Hepatocyte (in vitro differentiated cells): Measurements from ENCODE around the gene SCML1. TPM values are rescaled to one million over a fixed set of nuclear protein-coding genes. Genes with fewer than 3 reads are reported as not detected.

Experiments
- DNase-seq: peaks from one replicate; pipeline ENCODE4 v3.0.0-alpha.2; 2016; ENCODE audit warnings: low spot score
- H2AFZ ChIP-seq: fragments of 200-600 bp; sonication (generic); 2 replicates; pipeline ENCODE4 v1.6.0; 2016; ENCODE audit warnings: antibody characterized with exemption, mild to moderate bottlenecking
- H3K27ac ChIP-seq: fragments of 200-600 bp; sonication (generic); 2 replicates; pipeline ENCODE4 v1.5.1; 2016; ENCODE audit warnings: mild to moderate bottlenecking
- H3K27me3 ChIP-seq: fragments of 200-600 bp; sonication (generic); 2 replicates; pipeline ENCODE4 v1.6.1; 2016
- H3K36me3 ChIP-seq: fragments of 200-600 bp; sonication (generic); replicated peaks from 2 replicates; pipeline ENCODE4 v1.5.1; 2016; ENCODE audit warnings: low read depth; ENCODE audit not compliant: insufficient read depth
- H3K4me1 ChIP-seq: fragments of 200-600 bp; sonication (generic); 2 replicates; pipeline ENCODE4 v1.5.1; 2016; ENCODE audit warnings: mild to moderate bottlenecking, moderate library complexity; ENCODE audit not compliant: insufficient read depth
- H3K4me2 ChIP-seq: fragments of 200-600 bp; sonication (generic); 2 replicates; pipeline ENCODE4 v1.6.0; 2016
- H3K4me3 ChIP-seq: fragments of 200-600 bp; sonication (generic); 2 replicates; pipeline ENCODE4 v1.5.1; 2016; ENCODE audit warnings: mild to moderate bottlenecking
- H3K79me2 ChIP-seq: fragments of 200-600 bp; sonication (generic); 2 replicates; pipeline ENCODE4 v1.6.0; 2017; ENCODE audit warnings: mild to moderate bottlenecking
- H3K9me2 ChIP-seq: fragments of 200-600 bp; sonication (generic); replicated peaks from 2 replicates; pipeline ENCODE4 v1.6.0; 2017; ENCODE audit warnings: mild to moderate bottlenecking; ENCODE audit not compliant: insufficient read depth
- H3K9me3 ChIP-seq: fragments of 200-600 bp; sonication (generic); 2 replicates; pipeline ENCODE4 v1.5.1; 2016; ENCODE audit warnings: low read depth, mild to moderate bottlenecking
- H4K20me1 ChIP-seq: fragments of 200-600 bp; sonication (generic); 2 replicates; pipeline ENCODE4 v1.6.0; 2016; ENCODE audit warnings: mild to moderate bottlenecking; ENCODE audit not compliant: insufficient read depth, poor library complexity, severe bottlenecking
- CTCF ChIP-seq: fragments of 200-600 bp; sonication (generic); IDR thresholded peaks from 2 replicates; pipeline ENCODE4 v1.5.1; 2016; ENCODE audit warnings: antibody characterized with exemption, mild to moderate bottlenecking; ENCODE audit not compliant: poor library complexity
- EZH2 ChIP-seq: fragments of 200-600 bp; sonication (generic); IDR thresholded peaks from 2 replicates; pipeline ENCODE4 v1.6.1; 2016; ENCODE audit warnings: antibody characterized with exemption, mild to moderate bottlenecking, borderline replicate concordance
- EZH2phosphoT487 ChIP-seq: fragments of 200-600 bp; sonication (generic); IDR thresholded peaks from one replicate; pipeline ENCODE4 v1.6.1; 2018; ENCODE audit warnings: antibody characterized with exemption, mild to moderate bottlenecking, low read depth, moderate library complexity; ENCODE audit not compliant: unreplicated experiment, severe bottlenecking
- WGBS: methylation state at CpG from one replicate; pipeline ENCODE4 v1.1.6; 2016; ENCODE audit warnings: low lambda C conversion rate; ENCODE audit errors: missing lambda C conversion rate; 5-methylcytosine and 5-hydroxymethylcytosine counted together
- polyA plus RNA-seq: library from polyadenylated mRNA; unstranded; fragments of >200 nt; fragmentation: Nextera tagmentation; extraction: Ambion mirVana; gene quantifications from 2 replicates; pipeline ENCODE4 v1.2.1, GENCODE V29; 2016
- total RNA-seq: library from RNA; depleted of rRNA; stranded (reverse); fragments of >200 nt; gene quantifications from 2 replicates; pipeline ENCODE4 v1.2.3, GENCODE V29; 2014

Gene SCML1
- total and polyA plus RNA-seq, 2 experiments from 2014 or later, result 17.0 to 23.7 TPM

DNA sequence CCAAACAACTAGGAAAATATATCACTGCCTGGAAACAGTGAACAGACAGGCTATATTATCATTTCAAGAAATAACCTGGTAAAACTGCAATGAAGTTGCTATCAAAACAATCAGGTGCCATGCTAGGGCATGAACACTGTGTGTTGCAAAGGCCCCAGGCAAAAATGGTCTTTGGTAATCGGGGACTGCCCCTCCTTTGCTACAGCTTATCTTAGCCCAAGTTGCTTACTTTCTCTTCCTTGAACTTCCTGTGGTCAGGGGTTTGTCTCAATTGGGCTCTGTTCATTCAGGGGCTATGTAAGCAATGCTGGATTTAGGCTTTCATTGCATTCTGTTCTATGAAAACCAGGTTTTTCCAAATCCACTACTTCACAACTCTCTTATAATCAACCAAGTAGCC lies 30.4 kb downstream of the SCML1 start:
- WGBS, result 27% methylated on average over 1 of the region's 1 CpG
- Histone ChIP-seq H3K4me3 (no peak overlapping the region), H4K20me1 (no peaks in the 10 kb centered on the region), H3K9me2 (no peaks in the 10 kb centered on the region), H3K79me2 (no peaks in the 10 kb centered on the region), H3K4me2 (no peak overlapping the region), H2AFZ (no peak overlapping the region), H3K4me1 (no peaks in the 10 kb centered on the region), H3K27ac (no peak overlapping the region), H3K27me3 (no peaks in the 10 kb centered on the region), H3K36me3 (no peaks in the 10 kb centered on the region), H3K9me3 (no peaks in the 10 kb centered on the region)
- DNase-seq, result no peak
- no peak for TF ChIP-seq EZH2
- TF ChIP-seq CTCF, result no peak
- TF ChIP-seq EZH2phosphoT487, result no peak

DNA sequence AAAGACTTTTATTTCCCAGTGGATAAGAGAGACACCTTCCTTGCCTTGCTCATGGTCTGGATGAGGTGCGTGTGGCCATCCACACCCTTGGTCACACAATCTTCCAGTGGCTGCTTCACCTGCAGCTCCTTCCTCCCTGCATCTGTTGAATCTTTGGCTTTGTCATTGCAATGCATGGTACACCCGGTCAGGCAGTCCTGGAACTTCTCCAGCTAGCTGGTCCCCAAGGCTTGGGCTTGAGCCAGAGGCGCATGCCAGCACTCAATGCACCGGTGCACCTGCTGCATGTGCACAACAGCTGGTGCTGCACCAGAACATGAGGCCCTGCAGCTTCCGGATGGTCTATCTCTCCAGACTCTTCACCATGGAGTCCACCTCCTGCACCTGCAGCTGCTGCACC lies 31.7 kb downstream of the SCML1 start:
- Histone ChIP-seq H2AFZ (no peak overlapping the region), H3K79me2 (no peaks in the 10 kb centered on the region), H4K20me1 (no peaks in the 10 kb centered on the region), H3K27me3 (no peaks in the 10 kb centered on the region), H3K4me3 (no peak overlapping the region), H3K9me2 (no peaks in the 10 kb centered on the region), H3K4me1 (no peaks in the 10 kb centered on the region), H3K27ac (no peak overlapping the region), H3K36me3 (no peaks in the 10 kb centered on the region), H3K4me2 (no peak overlapping the region), H3K9me3 (no peaks in the 10 kb centered on the region)
- TF ChIP-seq EZH2phosphoT487 (no peak), CTCF (no peak), EZH2 (no peak)
- DNase-seq, result no peak
- 78% methylated on average over 5 of the region's 5 CpGs for WGBS

DNA sequence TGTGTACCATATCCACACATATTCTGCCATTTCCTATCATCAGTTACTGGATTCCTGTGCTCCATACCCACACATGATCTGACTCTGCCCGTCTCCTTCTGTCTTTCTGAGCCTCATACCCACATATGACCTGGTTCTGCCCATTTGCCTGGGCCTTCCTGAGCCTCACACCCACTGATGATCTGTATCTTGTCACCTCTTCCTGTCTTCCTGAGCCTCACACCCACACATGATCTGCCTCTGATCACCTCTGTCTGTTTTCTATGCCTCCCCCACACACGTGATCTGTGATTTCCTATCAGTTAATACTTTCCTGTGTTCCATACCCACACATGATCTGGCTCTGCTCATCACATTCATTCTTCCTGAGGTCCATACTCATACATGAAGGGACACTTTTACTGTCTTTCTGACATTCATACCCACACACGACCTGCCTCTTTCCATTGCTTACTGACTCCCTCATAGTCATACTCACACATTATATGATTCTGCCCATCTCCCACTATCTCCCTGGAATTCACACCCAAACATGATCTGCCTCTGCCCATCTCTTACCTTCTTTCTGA lies 32.5 kb downstream of the SCML1 start:
- no peaks in the 10 kb centered on the region for H3K79me2 ChIP-seq
- H3K4me2 ChIP-seq, result no peak overlapping the region
- H3K36me3 ChIP-seq, result no peaks in the 10 kb centered on the region
- DNase-seq, result no peak
- no peaks in the 10 kb centered on the region for H3K4me1 ChIP-seq
- WGBS, result 65% methylated on average over 3 of the region's 3 CpGs
- no peak overlapping the region for H2AFZ ChIP-seq
- no peaks in the 10 kb centered on the region for H4K20me1 ChIP-seq
- no peaks in the 10 kb centered on the region for H3K27me3 ChIP-seq
- no peak overlapping the region for H3K4me3 ChIP-seq
- H3K27ac ChIP-seq, result no peak overlapping the region
- no peaks in the 10 kb centered on the region for H3K9me2 ChIP-seq
- H3K9me3 ChIP-seq, result no peaks in the 10 kb centered on the region
- TF ChIP-seq EZH2phosphoT487, result no peak
- no peak for TF ChIP-seq EZH2
- no peak for TF ChIP-seq CTCF
